Keratinocyte (primary cell): Measurements from ENCODE around the gene TP63. TPM values are rescaled to one million over a fixed set of nuclear protein-coding genes. Genes with fewer than 3 reads are reported as not detected.

ENCODE experiments used
- DNase-seq: peaks from one replicate; pipeline ENCODE4 v3.0.0-alpha.2; 2011; ENCODE audit warnings: low read depth, missing footprints, low spot score
- FAIRE-seq: peaks from 2 replicates; lab custom pipeline; 2011; peaks lifted over from hg19 to GRCh38; lab: Jason Lieb, UNC
- H2AFZ ChIP-seq: 2 replicates; pipeline ENCODE4 v1.6.0; 2012; ENCODE audit warnings: low read length, control low read depth, inconsistent platforms; ENCODE audit not compliant: control insufficient read depth
- H3K27ac ChIP-seq: 2 replicates; pipeline ENCODE4 v1.5.1; 2011; ENCODE audit warnings: low read length; ENCODE audit not compliant: control insufficient read depth, insufficient read depth
- H3K27me3 ChIP-seq: 3 replicates; pipeline ENCODE4 v1.6.0; 2011; ENCODE audit warnings: low read length; ENCODE audit not compliant: control insufficient read depth, insufficient read depth; ENCODE audit errors: extremely low read depth
- H3K36me3 ChIP-seq, 2 experiments: 2 replicates in 1 of 2; 3 replicates in 1 of 2; pipeline ENCODE4 v1.5.1; 2011; ENCODE audit warnings: low read length in 2 of 2, mild to moderate bottlenecking in 1 of 2; ENCODE audit not compliant: control insufficient read depth in 2 of 2, insufficient read depth in 2 of 2; ENCODE audit errors: extremely low read depth in 1 of 2
- H3K4me1 ChIP-seq: 3 replicates; pipeline ENCODE4 v1.5.1; 2011; ENCODE audit warnings: low read length; ENCODE audit not compliant: control insufficient read depth, insufficient read depth; ENCODE audit errors: extremely low read depth
- H3K4me2 ChIP-seq: 3 replicates; pipeline ENCODE4 v1.6.0; 2011; ENCODE audit warnings: low read depth, low read length; ENCODE audit not compliant: control insufficient read depth, insufficient read depth; ENCODE audit errors: extremely low read depth
- H3K4me3 ChIP-seq, 3 experiments: fragments of 200-600 bp in 1 of 3; sonication (generic) in 1 of 3; 2 replicates in 2 of 3; 3 replicates in 1 of 3; pipeline ENCODE4 v1.5.1; 2011 to 2016; ENCODE audit warnings: low read length in 3 of 3, mild to moderate bottlenecking in 3 of 3, control low read depth in 2 of 3, inconsistent platforms in 1 of 3, low read depth in 1 of 3, mixed read lengths in 1 of 3, mixed run types in 1 of 3, moderate library complexity in 1 of 3; ENCODE audit not compliant: control insufficient read depth in 2 of 3, insufficient read depth in 2 of 3; ENCODE audit errors: extremely low read depth in 1 of 3
- H3K79me2 ChIP-seq: 2 replicates; pipeline ENCODE4 v1.6.0; 2012; ENCODE audit warnings: low read length; ENCODE audit not compliant: control insufficient read depth, insufficient read depth
- H3K9ac ChIP-seq: 3 replicates; pipeline ENCODE4 v1.6.0; 2011; ENCODE audit warnings: low read length; ENCODE audit not compliant: control insufficient read depth, insufficient read depth; ENCODE audit errors: extremely low read depth
- H3K9me1 ChIP-seq: 3 replicates; pipeline ENCODE4 v1.6.0; 2011; ENCODE audit warnings: low read length; ENCODE audit not compliant: control insufficient read depth, insufficient read depth; ENCODE audit errors: extremely low read depth
- H3K9me3 ChIP-seq: 2 replicates; pipeline ENCODE4 v1.5.1; 2012; ENCODE audit warnings: low read depth, low read length; ENCODE audit not compliant: control insufficient read depth
- H4K20me1 ChIP-seq: 3 replicates; pipeline ENCODE4 v1.6.0; 2011; ENCODE audit warnings: low read length; ENCODE audit not compliant: control insufficient read depth, insufficient read depth; ENCODE audit errors: extremely low read depth
- EZH2 ChIP-seq: IDR thresholded peaks from one replicate; pipeline ENCODE4 v1.6.1; 2012; ENCODE audit warnings: inconsistent platforms, mild to moderate bottlenecking, low read length, moderate library complexity
- dilution Hi-C: fragments of 300-500 bp; cut with MboI; formaldehyde crosslinking; loops from one replicate; pipeline ENCODE4 v1.7.0; 2020; ENCODE audit warnings: low sequenced_read_pairs; ENCODE audit not compliant: extremely low pct_ligation_motif_present
- polyA plus RNA-seq, 5 experiments: library from polyadenylated mRNA; depleted of rRNA in 3 of 5; stranded (reverse) in 3 of 5; stranded (forward) in 1 of 5; unstranded in 1 of 5; fragments of >200 nt; gene quantifications; 1 replicate in 1 of 5; 2 replicates in 3 of 5; 3 replicates in 1 of 5; pipeline versions ENCODE4 v1.2.1 to v1.2.3, GENCODE V29; 2011 to 2012; ENCODE audit warnings: missing spikeins in 2 of 5, low read depth in 1 of 5, low replicate concordance in 1 of 5
- TF ChIP-seq, protein P1 (sequence below), 3 experiments: IDR thresholded peaks in 1 of 3; conservative IDR thresholded peaks in 1 of 3; optimal IDR thresholded peaks in 1 of 3; 2 replicates in 2 of 3; 3 replicates in 1 of 3; pipeline versions ENCODE3 to v1.5.1; 2011; ENCODE audit warnings: low read length in 3 of 3, mild to moderate bottlenecking in 3 of 3, moderate library complexity in 2 of 3, control low read depth in 1 of 3, inconsistent platforms in 1 of 3; ENCODE audit not compliant: insufficient read depth in 2 of 3; ENCODE audit errors: extremely low read depth in 1 of 3

The TP63 gene
- polyA plus RNA-seq, 1 donor (not counting 4 experiments of a cell fraction or from before 2014, with no cell fraction given), result 214 TPM

- DNase-seq, result no peak
- H3K9me3 ChIP-seq, result no peaks in the 10 kb centered on the region
- TF ChIP-seq EZH2, result no peak
- TF ChIP-seq, protein P1, sequence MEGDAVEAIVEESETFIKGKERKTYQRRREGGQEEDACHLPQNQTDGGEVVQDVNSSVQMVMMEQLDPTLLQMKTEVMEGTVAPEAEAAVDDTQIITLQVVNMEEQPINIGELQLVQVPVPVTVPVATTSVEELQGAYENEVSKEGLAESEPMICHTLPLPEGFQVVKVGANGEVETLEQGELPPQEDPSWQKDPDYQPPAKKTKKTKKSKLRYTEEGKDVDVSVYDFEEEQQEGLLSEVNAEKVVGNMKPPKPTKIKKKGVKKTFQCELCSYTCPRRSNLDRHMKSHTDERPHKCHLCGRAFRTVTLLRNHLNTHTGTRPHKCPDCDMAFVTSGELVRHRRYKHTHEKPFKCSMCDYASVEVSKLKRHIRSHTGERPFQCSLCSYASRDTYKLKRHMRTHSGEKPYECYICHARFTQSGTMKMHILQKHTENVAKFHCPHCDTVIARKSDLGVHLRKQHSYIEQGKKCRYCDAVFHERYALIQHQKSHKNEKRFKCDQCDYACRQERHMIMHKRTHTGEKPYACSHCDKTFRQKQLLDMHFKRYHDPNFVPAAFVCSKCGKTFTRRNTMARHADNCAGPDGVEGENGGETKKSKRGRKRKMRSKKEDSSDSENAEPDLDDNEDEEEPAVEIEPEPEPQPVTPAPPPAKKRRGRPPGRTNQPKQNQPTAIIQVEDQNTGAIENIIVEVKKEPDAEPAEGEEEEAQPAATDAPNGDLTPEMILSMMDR (optimal IDR thresholded peaks at IDR 0.05 in 1 of 3, IDR thresholded peaks at IDR 0.05 in 1 of 3, conservative IDR thresholded peaks at IDR 0.05 in 1 of 3; ENCODE audit: extremely low read depth in 1 of 3, insufficient read depth in 2 of 3, low read length in 3 of 3), result no peak
- peaks cover 5 to 38% of the 10 kb centered on the region in 2 experiments for H3K36me3 ChIP-seq
- H3K4me3 ChIP-seq, result no peak overlapping the region
- no peak overlapping the region for H2AFZ ChIP-seq
- H4K20me1 ChIP-seq, result no peaks in the 10 kb centered on the region
- peaks cover 80% of the 10 kb centered on the region for H3K4me1 ChIP-seq
- no peak for FAIRE-seq
- H3K79me2 ChIP-seq, result peaks cover 65% of the 10 kb centered on the region
- no peak overlapping the region for H3K4me2 ChIP-seq
- no peaks in the 10 kb centered on the region for H3K27me3 ChIP-seq
- dilution Hi-C loops, result no loop called here
- H3K9me1 ChIP-seq, result no peaks in the 10 kb centered on the region
- peak overlapping the region; percentile 34 for H3K27ac ChIP-seq
- no peak overlapping the region for H3K9ac ChIP-seq
These were observed 199.2 kb downstream of the TP63 start for GRCh38 chr3:189830401-189830800.

GRCh38 chr3:189833266-189833665, 202.1 kb downstream of the TP63 start:
- TF ChIP-seq, protein P1 (optimal IDR thresholded peaks at IDR 0.05 in 1 of 3, IDR thresholded peaks at IDR 0.05 in 1 of 3, conservative IDR thresholded peaks at IDR 0.05 in 1 of 3; ENCODE audit: extremely low read depth in 1 of 3, insufficient read depth in 2 of 3, low read length in 3 of 3), result no peak
- TF ChIP-seq EZH2, result no peak
- dilution Hi-C loops, result no loop called here
- Histone ChIP-seq H3K27ac (peak overlapping the region; percentile 89), H3K9ac (peak overlapping the region; percentile 30), H3K9me1 (no peaks in the 10 kb centered on the region), H3K4me1 (peaks cover 82% of the 10 kb centered on the region), H3K9me3 (no peaks in the 10 kb centered on the region), H3K4me2 (peak overlapping the region; percentile 55), H2AFZ (no peak overlapping the region), H3K36me3 (peaks cover 3 to 39% of the 10 kb centered on the region in 2 experiments), H4K20me1 (no peaks in the 10 kb centered on the region), H3K79me2 (peaks cover 61% of the 10 kb centered on the region), H3K27me3 (no peaks in the 10 kb centered on the region), H3K4me3 (no peak overlapping the region)
- FAIRE-seq, result peak; percentile 62
- no peak for DNase-seq
